H4 (cell line): Measurements from ENCODE around the gene STARD3. TPM values are rescaled to one million over a fixed set of nuclear protein-coding genes. Genes with fewer than 3 reads are reported as not detected.
"Not testable (repeated sequence)": the region's sequence is repeated elsewhere in the genome, so short reads cannot be mapped to it uniquely, and the experiment has no call there.

Experiments used
- DNase-seq: peaks from one replicate; pipeline ENCODE4 v3.0.0-alpha.2; 2015; ENCODE audit warnings: low spot score
- total RNA-seq: library from RNA; depleted of rRNA; stranded (reverse); fragments of >200 nt; shearing (Covaris generic); gene quantifications from 2 replicates; pipeline ENCODE4 v1.2.3, GENCODE V29; 2014; rRNA removed

The STARD3 gene
- total RNA-seq: 20.7 and 22.9 TPM in 2 replicates

- DNase-seq: peak; percentile 80
Observed at GRCh38 chr17:39636927-39637736, at the start of gene STARD3. Gene STARD3 (plus strand): TSS chr17:39637144. CDS start chr17:39653532, 16,388 bp downstream.

- DNase-seq: not testable (repeated sequence)
Observed at GRCh38 chr17:39590180-39590579, 46.8 kb upstream of the STARD3 start.

DNA sequence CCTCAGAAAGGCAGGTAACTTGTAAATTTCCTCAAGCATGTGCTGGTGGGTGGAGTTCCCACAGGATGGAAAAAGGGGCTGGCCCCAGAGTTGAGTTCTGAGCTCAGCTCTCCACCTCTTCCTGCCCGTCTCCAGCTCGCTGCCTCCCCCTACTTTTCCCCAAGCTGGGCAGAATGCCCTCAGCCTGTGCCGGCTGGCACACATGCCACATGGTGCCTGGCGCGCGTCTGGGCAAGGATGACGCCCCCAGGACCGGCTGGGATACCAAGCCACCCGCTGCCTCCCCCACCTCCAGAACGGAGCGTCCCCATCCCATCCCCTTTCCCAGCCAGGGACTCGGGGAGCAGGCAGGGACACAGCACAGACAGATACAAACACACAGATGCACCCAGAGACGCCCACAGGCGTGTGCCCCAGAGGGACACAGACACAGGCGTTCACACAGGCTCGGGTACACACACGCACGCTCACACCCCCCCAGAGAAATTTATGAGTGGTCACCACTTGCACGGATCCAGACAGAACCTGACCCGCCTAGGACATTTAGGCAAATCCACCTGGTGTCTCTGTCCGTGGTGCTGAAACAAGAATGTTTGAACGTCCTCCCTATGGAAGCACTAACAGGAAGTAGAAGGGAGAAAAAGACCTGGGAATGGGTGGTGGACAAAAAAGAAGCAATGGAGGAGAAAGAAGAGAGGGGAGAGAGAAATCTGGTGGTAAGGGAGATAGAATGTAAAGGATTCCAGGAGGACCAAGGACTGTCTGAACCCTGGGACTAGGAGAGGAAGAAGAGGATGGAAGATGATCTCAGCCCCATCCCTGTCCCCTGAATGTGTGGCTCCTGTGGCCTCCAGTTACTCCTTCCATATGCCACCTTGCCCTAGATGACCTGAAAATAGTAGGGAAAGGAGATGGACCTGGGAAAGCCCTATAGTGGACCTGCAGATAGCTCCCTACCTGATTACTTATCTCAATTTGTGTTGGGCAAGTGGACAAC, 44.7 kb upstream of the STARD3 start:
- DNase-seq: peak; percentile 34

DNA sequence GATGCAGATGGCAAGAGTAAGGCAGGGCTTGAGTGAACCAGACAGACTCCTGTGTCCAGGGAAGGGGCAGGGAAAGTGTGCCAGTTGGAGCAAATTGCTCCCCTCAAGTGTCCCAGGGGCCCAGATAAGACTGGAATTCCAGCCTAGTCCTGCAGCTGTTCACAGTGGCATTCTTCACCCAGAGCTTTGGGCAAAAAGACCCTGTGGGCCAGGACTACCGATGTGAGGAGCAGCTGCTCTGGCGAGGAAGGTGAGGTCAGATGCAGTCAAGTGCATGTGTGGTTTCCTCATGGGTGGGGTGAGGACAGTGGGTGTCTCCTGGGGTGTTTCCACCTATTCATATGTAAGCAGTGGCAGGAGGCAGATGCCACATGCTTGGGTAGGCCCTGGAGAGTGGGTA, 43.6 kb upstream of the STARD3 start:
- DNase-seq: no peak

GRCh38 chr17:39595294-39595693, 41.6 kb upstream of the STARD3 start:
- DNase-seq: no peak

DNA sequence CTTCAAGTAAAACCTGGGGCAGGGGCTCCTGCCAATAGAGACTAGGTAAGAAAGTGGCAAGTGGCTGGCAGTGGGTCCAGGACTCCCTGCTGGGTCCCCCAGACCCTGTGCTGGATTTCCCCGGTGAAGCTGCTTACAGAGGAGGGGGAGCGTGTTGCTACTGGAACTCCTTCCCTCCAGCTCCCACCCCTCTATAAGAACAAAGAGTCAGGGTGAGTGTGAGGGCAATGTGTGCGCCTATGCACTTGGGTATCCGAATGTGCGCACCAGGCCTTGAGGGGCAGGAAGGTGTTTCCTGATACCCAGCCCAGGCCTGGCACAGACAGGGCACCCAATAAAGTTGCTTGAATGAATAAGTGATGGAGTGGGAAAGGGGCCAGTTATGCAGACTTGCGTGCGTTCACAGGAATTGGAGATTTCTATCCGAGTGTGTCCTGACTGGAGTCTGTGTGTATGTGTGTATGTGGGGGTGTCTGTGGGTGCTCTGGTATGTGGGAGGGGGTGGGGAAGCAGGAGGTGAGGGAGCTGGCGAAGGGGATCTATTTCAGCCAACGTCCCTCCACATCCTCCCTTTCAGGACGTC, 40.9 kb upstream of the STARD3 start:
- DNase-seq: no peak

- no peak for DNase-seq
Observed at GRCh38 chr17:39596543-39597267, 40.2 kb upstream of the STARD3 start.

- no peak for DNase-seq
Observed at GRCh38 chr17:39597372-39598046, 39.4 kb upstream of the STARD3 start.

DNA sequence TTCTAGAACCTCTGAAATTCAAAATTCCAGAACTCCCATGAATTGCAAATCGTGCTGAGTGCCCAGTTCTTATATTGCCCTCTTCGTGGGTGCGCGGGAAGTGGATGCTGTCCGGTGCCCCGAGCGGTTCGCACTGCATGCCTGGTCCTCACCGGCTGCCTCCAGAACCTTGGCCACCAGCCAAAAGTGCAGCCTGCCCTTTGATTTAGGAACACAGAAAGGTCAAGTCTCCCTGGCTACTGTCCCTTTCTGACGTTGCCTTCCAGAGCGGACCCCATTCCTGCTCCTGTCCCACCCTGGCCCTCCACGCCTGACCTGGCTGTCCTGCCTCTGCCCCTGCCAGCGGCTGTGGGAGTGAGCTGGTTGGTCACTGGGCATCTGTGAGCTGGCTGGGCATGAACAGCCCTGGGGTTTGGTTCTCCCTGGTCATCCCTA, 38.9 kb upstream of the STARD3 start:
- DNase-seq: no peak

DNA sequence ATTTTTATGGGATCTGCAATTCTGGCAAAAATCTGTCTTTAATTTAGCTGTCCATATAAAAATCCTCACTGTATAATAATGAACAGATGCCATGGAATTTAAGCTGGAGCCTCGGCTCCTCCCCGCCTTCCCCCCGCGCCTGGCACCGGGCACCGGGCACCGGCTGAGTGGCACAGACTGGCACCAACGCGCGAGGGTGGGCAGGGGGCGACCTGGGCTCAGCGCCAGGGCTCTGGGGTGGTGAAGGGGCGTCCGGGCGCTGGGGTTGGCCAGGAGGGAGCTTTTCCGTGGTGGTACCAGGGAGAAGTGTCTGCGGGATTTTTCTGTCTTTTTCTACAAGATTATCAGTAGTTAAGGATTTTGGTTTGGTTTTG, 38.3 kb upstream of the STARD3 start:
- DNase-seq: no peak

GRCh38 chr17:39599004-39599664, 37.8 kb upstream of the STARD3 start:
- no peak for DNase-seq

DNA sequence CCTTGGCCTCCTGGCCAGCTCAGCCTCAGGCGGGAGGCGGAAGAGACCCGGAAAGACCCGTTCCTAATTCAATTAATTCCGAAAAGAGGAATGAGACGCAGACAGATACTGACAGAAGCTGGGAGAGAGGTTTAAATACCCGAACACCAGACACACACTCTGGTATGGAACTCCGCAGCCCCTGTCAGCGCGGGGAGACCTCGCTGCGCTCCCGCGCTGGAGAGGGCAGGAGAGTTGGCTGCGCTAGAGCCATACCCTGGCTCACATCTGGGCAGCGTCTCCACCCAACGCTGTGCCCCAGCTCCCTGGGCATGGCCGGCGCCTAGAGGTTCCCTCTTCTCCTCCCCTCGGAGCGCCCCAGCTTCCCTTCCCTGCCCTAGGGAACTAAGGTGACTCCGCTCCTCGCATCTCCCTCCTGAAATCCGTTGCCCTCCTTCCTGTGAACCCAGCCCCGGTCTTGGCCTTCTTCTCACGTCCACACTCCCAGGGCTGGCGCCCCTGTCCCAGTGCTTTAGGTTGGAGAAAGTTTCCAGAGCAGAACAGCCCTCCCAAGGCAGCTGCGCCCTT, 37.2 kb upstream of the STARD3 start:
- DNase-seq: no peak

DNA sequence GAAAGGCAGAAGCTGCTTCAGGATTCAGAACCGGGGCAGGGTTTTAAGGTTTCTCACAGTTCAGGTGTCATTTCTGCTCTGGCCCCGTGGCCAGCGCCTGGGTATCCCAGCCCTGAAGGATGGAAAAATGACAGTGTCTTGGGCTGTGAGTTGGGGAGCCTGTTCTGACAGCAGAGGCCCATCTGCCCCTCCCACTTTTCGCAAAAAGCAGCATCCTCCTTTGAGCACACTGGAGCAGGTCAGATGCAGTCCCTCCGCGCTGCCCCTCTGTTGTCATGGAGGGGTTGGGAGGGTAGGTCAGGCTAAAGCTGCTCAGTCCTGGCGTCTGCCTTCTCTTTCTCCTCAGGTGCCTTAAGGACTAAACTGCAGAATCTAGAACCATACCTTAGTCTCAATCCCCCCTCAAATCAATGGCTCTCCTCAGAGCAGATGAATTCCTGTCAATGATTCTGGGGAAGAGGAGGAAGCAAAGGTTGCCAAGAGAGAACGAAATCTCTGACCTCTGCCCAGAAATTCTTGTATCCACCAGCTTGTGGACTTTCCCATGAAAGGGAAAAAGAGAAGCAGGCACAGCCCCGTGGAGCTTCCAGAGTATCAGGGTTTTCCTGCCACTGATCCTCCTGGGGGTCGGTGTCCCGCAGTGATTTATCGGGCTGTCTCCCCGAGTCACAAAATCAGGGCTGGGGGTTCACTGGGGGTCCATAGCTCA, 36.5 kb upstream of the STARD3 start:
- DNase-seq: no peak

DNA sequence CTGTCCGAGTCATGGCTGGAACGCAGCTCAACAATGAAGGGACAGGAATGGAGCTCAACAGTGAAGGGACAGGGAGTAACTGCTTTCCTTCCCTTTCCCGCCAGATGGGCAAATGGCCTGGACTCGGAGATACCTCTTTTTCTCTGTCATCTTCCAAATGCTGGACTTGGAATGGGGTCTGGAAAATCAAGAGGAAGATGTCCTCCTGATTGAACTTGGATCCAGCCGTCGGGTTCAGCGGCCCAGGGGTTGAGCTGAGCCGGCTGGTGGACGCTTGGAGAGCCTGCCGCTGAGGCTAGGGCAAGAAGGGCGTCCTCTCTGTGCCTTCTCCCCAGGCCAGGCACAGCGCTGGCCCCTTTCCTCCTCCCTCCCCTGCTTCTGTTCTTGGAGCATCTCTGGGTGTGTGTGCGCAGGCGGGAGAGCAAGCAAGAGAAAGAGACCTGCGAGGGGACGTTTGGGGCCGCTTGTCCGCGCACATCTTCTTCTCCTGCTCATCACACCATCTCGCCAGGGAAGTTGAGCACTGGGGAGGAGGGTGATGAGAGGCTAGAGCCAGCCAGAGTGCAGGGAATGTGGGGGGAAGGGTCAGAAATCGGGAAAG, 35.8 kb upstream of the STARD3 start:
- DNase-seq: no peak

DNA sequence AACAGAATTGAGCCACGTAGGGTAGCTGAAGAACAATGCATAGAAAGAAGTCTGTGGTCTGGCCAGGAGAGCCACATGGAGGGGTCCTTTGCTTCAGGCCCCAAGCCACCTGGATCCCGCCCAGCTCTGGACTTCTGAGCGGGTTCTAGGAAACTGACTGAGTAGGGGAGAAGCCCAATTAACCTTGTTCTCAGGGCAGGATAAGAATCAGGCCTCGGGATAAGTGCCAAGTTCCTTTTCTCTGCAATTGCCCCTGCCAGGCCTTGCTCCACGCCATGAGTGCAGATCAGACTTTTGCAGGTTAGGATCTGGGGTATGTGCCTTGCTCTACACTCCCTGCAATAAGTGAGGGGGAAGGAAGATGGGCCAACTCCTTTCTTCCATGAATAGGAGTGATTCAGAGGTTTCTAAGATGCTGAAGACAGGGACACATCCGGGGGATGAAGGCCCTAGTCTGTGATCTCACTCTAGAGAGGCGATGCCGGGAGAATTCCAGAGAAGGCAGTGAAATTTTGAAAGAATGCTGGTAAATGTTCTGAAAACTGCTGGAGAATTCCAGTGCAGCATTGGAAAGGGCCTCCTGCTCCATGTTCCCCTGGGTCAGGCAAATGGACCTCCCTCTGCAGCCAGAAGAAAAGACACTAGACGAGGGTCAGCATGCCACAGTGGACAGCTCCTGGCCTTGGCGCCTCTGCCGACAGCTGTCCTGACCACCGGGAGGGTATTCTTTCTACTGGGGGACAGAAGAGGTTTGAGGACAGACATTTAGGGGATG, 35.0 kb upstream of the STARD3 start:
- no peak for DNase-seq

GRCh38 chr17:39602533-39603303, 34.2 kb upstream of the STARD3 start:
- DNase-seq: no peak

DNA sequence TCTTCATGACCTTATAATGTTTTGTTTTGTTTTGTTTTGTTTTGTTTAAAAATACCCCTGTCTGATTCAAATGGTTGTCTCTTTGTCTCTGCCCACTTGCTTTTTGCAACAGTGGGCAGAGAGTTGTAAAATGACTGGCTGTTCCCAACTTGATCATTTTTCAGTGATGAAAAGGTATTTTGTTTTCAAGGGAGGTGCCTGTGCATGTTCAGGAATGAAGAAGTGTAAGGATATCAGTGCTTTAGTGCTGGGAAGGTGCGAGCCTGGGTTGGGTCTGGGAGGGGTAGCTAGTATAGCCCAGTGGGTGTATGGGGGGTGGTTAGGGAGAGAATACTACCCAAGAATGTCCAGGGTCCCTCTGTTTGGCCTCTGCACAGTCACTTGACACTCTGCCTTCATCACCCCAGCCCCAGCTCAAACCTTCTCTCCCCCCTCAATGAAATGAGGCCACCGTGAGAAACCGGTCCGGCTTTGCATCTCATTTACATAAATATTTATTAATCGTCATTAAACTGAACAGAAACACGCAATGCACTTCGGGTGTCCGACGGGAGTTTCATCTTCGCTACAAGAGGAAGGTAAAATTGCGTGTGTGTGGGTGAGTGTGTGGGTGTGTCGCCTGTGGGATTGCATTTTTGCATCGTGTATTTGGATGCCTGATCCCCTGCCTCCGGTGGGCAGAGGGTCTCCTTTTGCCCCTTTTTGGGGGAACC, 33.5 kb upstream of the STARD3 start:
- no peak for DNase-seq
